HEK293 (cell line): ENCODE results near the gene EYS.

Experiments
- CTCF ChIA-PET: fragments of 350-600 bp; formaldehyde crosslinking; extraction: SDS; loops from one replicate; lab custom pipeline; 2021; ENCODE audit warnings: antibody characterized with exemption; lab: Yijun Ruan, JAX
- POLR2A ChIA-PET: fragments of 300-600 bp; formaldehyde crosslinking; extraction: SDS; loops from one replicate; lab custom pipeline; 2020; ENCODE audit warnings: antibody characterized with exemption, inconsistent platforms; lab: Yijun Ruan, JAX
- H3K27ac ChIP-seq: fragments of 200-500 bp; sonication (Bioruptor generic); 2 replicates; pipeline ENCODE4 v1.5.1; 2014; ENCODE audit warnings: low read depth, low read length, control low read depth, inconsistent platforms; ENCODE audit errors: extremely low read depth
- H3K36me3 ChIP-seq, 2 experiments: fragments of 200-500 bp in 1 of 2; sonication (Bioruptor generic) in 1 of 2; 1 replicate in 1 of 2; 2 replicates in 1 of 2; pipeline ENCODE4 v1.5.1; 2014 to 2017; ENCODE audit warnings: inconsistent platforms in 2 of 2, low read length in 2 of 2; ENCODE audit not compliant: control insufficient read depth in 2 of 2, insufficient read depth in 1 of 2
- H3K4me1 ChIP-seq: fragments of 200-500 bp; sonication (Bioruptor generic); 2 replicates; pipeline ENCODE4 v1.5.1; 2014; ENCODE audit warnings: mild to moderate bottlenecking, low read length, inconsistent platforms; ENCODE audit not compliant: control insufficient read depth, insufficient read depth
- H3K4me3 ChIP-seq: 2 replicates; pipeline ENCODE4 v1.5.1; 2011; ENCODE audit warnings: low read depth, mild to moderate bottlenecking, control low read depth, low read length, moderate library complexity
- H3K9me3 ChIP-seq: fragments of 200-500 bp; sonication (Bioruptor generic); 2 replicates; pipeline ENCODE4 v1.5.1; 2014; ENCODE audit warnings: low read depth, low read length, inconsistent platforms; ENCODE audit not compliant: control insufficient read depth, insufficient read depth
- EGR2 ChIP-seq: fragments of 450-650 bp; formaldehyde crosslinking; IDR thresholded peaks from 2 replicates; pipeline ENCODE4 v1.5.1; 2016; ENCODE audit warnings: low read depth, missing biosample characterization, missing genetic modification characterization
- ELK4 ChIP-seq: IDR thresholded peaks from 2 replicates; pipeline ENCODE4 v1.6.1; 2011; ENCODE audit warnings: mild to moderate bottlenecking, low read depth, low read length, borderline replicate concordance
- PRDM1 ChIP-seq: fragments of 450-650 bp; formaldehyde crosslinking; IDR thresholded peaks from 2 replicates; pipeline ENCODE4; 2016; ENCODE audit warnings: missing biosample characterization, missing genetic modification characterization
- SETDB1 ChIP-seq: IDR thresholded peaks from one replicate; pipeline ENCODE4 v1.6.1; 2017; ENCODE audit warnings: mild to moderate bottlenecking, low read length, moderate library complexity, mixed read lengths; ENCODE audit not compliant: insufficient read length
- SP7 ChIP-seq: fragments of 450-650 bp; formaldehyde crosslinking; IDR thresholded peaks from 2 replicates; pipeline ENCODE4 v1.5.1; 2016; ENCODE audit warnings: missing biosample characterization, missing genetic modification characterization
- ZBTB10 ChIP-seq: fragments of 450-650 bp; formaldehyde crosslinking; IDR thresholded peaks from 2 replicates; pipeline ENCODE4 v1.5.1; 2016; ENCODE audit warnings: missing biosample characterization, missing genetic modification characterization
- ZNF169 ChIP-seq: fragments of 450-650 bp; formaldehyde crosslinking; IDR thresholded peaks from 2 replicates; pipeline ENCODE4 v1.5.1; 2016; ENCODE audit warnings: missing biosample characterization, missing genetic modification characterization
- ZNF23 ChIP-seq: fragments of 450-650 bp; formaldehyde crosslinking; IDR thresholded peaks from 2 replicates; pipeline ENCODE4 v1.5.1; 2016; ENCODE audit warnings: missing biosample characterization, missing genetic modification characterization, borderline replicate concordance
- ZNF239 ChIP-seq: fragments of 450-650 bp; formaldehyde crosslinking; IDR thresholded peaks from 2 replicates; pipeline ENCODE4 v1.5.1; 2016; ENCODE audit warnings: missing biosample characterization, missing genetic modification characterization
- ZNF266 ChIP-seq: fragments of 450-650 bp; formaldehyde crosslinking; IDR thresholded peaks from 2 replicates; pipeline ENCODE4 v1.5.1; 2016; ENCODE audit warnings: missing biosample characterization, missing genetic modification characterization, low read depth
- ZNF354C ChIP-seq: fragments of 450-650 bp; formaldehyde crosslinking; IDR thresholded peaks from 2 replicates; pipeline ENCODE4 v1.5.1; 2016; ENCODE audit warnings: missing biosample characterization, missing genetic modification characterization, low read depth, borderline replicate concordance
- ZNF555 ChIP-seq: fragments of 450-650 bp; formaldehyde crosslinking; conservative IDR thresholded peaks from 2 replicates; pipeline ENCODE4 v1.5.1; 2017; ENCODE audit warnings: missing biosample characterization, mild to moderate bottlenecking, missing genetic modification characterization, inconsistent platforms
- ZNF626 ChIP-seq: fragments of 450-650 bp; sonication (Bioruptor Pico); formaldehyde crosslinking; IDR thresholded peaks from 2 replicates; pipeline ENCODE4 v1.5.1; 2018; ENCODE audit warnings: missing biosample characterization, missing genetic modification characterization, inconsistent platforms
- ZNF654 ChIP-seq: fragments of 450-650 bp; formaldehyde crosslinking; IDR thresholded peaks from 2 replicates; pipeline ENCODE4 v1.5.1; 2016; ENCODE audit warnings: low read depth, missing biosample characterization, missing genetic modification characterization
- ZNF785 ChIP-seq: fragments of 450-650 bp; formaldehyde crosslinking; IDR thresholded peaks from 2 replicates; pipeline ENCODE4 v1.5.1; 2016; ENCODE audit warnings: missing biosample characterization, missing genetic modification characterization
- TF ChIP-seq, protein P1 (sequence below): fragments of 450-650 bp; formaldehyde crosslinking; IDR thresholded peaks from 2 replicates; pipeline ENCODE4 v1.5.1; 2017; ENCODE audit warnings: missing biosample characterization, missing genetic modification characterization
- TF ChIP-seq, protein P2 (sequence below): fragments of 450-650 bp; formaldehyde crosslinking; IDR thresholded peaks from 2 replicates; pipeline ENCODE4 v1.5.1; 2016; ENCODE audit warnings: missing biosample characterization, missing genetic modification characterization

EYS gene

DNA sequence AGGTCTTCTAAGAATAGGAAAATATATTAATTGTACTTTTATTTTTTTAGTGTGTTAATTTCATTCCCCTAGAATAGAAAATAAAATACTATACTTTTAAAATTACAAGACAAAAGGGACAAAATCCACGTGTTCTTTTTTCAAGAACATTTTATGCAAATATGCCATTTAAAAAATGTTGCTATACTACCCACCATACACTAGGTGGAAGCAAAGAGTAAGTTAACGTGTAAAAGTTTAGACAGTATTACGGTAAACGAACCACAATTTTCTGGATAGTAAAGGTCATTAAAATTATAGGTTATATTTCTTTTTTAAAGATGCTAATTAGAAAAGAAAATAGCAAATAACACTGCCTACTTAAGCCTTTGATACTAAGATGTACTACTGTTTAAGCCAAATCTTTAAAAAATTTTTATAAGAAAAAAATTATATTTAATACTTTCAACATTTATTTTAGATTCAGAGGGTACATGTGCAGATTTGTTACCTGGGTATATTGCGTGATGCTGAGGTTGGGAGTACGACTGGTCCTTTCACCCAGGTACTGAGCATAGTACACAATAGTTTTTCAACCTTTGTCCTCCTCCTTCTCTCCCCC, 1783.8 kb downstream of the EYS start:
- ChIA-PET POLR2A (no interaction called here), CTCF (interaction anchor here (0.6 to 1.9 kb wide), 5 partner anchors 43 to 1070 kb away, joined by 3 to 19 read pairs (median 3); no protein-coding TSS in a partner anchor)
- no peaks in the 10 kb centered on the region for H3K36me3 ChIP-seq
- H3K4me1 ChIP-seq = no peaks in the 10 kb centered on the region
- TF ChIP-seq, protein P1, sequence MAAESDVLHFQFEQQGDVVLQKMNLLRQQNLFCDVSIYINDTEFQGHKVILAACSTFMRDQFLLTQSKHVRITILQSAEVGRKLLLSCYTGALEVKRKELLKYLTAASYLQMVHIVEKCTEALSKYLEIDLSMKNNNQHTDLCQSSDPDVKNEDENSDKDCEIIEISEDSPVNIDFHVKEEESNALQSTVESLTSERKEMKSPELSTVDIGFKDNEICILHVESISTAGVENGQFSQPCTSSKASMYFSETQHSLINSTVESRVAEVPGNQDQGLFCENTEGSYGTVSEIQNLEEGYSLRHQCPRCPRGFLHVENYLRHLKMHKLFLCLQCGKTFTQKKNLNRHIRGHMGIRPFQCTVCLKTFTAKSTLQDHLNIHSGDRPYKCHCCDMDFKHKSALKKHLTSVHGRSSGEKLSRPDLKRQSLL = no peak
- TF ChIP-seq ZNF785 (tag by site-specific recombination) (no peak), PRDM1 (no peak), ZBTB10 (tag by site-specific recombination) (no peak), ZNF23 (tag by site-specific recombination) (no peak), ZNF654 (peak; percentile 64)
- no peaks in the 10 kb centered on the region for H3K9me3 ChIP-seq
- no peak overlapping the region for H3K4me3 ChIP-seq
- H3K27ac ChIP-seq = no peak overlapping the region

DNA sequence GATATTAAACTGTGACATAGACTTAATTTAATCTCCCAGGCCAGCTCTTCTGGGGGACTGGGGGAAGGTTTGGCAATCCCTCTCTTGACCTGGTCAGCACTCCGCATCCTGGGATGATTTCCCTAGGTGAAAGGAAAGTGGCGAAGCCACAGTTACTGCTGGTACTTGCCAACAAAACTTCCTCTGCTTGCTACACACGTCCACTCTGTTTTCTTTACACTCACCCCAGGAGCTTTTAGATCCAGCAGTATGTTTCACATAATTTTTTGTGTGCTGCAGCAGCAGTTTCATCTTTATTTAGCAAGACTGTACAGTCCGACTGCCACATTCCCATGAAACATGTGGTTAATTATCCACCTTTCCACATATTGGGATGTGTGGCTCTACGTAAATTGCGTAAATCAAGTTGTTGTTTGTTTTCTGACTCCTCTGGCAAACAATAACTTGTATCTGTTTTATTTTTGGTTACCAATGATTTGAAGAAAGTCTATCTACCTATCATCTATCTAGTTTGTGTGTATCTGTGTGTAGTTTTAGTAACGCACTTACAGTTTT, 1787.4 kb downstream of the EYS start:
- Histone ChIP-seq H3K4me3 (no peak overlapping the region), H3K9me3 (no peaks in the 10 kb centered on the region), H3K36me3 (no peaks in the 10 kb centered on the region), H3K4me1 (no peaks in the 10 kb centered on the region), H3K27ac (no peak overlapping the region)
- TF ChIP-seq SETDB1 = no peak
- TF ChIP-seq, protein P2, sequence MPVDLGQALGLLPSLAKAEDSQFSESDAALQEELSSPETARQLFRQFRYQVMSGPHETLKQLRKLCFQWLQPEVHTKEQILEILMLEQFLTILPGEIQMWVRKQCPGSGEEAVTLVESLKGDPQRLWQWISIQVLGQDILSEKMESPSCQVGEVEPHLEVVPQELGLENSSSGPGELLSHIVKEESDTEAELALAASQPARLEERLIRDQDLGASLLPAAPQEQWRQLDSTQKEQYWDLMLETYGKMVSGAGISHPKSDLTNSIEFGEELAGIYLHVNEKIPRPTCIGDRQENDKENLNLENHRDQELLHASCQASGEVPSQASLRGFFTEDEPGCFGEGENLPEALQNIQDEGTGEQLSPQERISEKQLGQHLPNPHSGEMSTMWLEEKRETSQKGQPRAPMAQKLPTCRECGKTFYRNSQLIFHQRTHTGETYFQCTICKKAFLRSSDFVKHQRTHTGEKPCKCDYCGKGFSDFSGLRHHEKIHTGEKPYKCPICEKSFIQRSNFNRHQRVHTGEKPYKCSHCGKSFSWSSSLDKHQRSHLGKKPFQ = no peak
- no peak for TF ChIP-seq SP7 (tag by site-specific recombination)
- TF ChIP-seq ZNF626 (tag by site-specific recombination) = no peak
- no peak for TF ChIP-seq EGR2 (tag by site-specific recombination)
- no peak for TF ChIP-seq ZNF239 (tag by site-specific recombination)
- no peak for TF ChIP-seq ELK4
- TF ChIP-seq ZNF266 (tag by site-specific recombination) = no peak
- TF ChIP-seq, protein P1 = no peak
- no peak for TF ChIP-seq ZNF555 (tag by site-specific recombination)
- no peak for TF ChIP-seq ZNF169 (tag by site-specific recombination)
- no peak for TF ChIP-seq ZNF354C (tag by site-specific recombination)
- POLR2A ChIA-PET = no interaction called here
- CTCF ChIA-PET = interaction anchor here (0.6 to 0.9 kb wide), 3 partner anchors 52 to 1256 kb away, joined by 3 read pairs; no protein-coding TSS in a partner anchor
